A172 (cell line): ENCODE data around the gene PAX1. TPM values are rescaled to one million over a fixed set of nuclear protein-coding genes. Genes with fewer than 3 reads are reported as not detected.
A peak's percentile ranks its signal among the peaks of the same experiment; 100 is the strongest.

Source experiments
- DNase-seq: peaks from one replicate; pipeline ENCODE4 v3.0.0-alpha.2; 2015; ENCODE audit warnings: low spot score
- total RNA-seq: library from RNA; depleted of rRNA; stranded (reverse); fragments of >200 nt; shearing (Covaris generic); gene quantifications from 2 replicates; pipeline ENCODE4 v1.2.3, GENCODE V29; 2014

The PAX1 gene
- total RNA-seq, 1 experiment from 2014 or later: not detected

- DNase-seq: no peak
Measured at GRCh38 chr20:21703717-21704407, 1.6 kb upstream of the PAX1 start.

GRCh38 chr20:21704408-21705385, 767 bp upstream of the PAX1 start:
- no peak for DNase-seq

- DNase-seq: no peak
Measured at GRCh38 chr20:21706261-21707195, 1.1 kb downstream of the PAX1 start.

DNA sequence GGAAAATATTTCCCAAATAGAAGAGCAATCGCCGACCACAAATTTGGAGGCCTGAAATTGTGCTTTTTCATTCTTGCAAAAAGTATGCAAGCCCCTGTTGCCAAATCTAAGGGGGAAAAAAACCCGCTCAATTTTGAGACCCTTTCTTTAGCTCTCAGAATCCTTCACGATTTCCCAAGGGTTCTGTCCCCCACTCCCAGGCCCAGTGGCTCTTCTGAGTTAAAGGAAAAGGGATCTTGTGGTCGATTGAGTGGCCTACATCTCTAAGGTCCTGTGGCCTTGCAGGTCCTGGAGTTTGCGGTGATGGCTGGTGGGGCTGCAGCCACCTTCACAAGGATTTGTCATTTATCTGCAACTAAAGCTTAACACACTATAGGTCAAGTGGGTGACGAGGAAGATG, 1.8 kb downstream of the PAX1 start:
- no peak for DNase-seq

DNA sequence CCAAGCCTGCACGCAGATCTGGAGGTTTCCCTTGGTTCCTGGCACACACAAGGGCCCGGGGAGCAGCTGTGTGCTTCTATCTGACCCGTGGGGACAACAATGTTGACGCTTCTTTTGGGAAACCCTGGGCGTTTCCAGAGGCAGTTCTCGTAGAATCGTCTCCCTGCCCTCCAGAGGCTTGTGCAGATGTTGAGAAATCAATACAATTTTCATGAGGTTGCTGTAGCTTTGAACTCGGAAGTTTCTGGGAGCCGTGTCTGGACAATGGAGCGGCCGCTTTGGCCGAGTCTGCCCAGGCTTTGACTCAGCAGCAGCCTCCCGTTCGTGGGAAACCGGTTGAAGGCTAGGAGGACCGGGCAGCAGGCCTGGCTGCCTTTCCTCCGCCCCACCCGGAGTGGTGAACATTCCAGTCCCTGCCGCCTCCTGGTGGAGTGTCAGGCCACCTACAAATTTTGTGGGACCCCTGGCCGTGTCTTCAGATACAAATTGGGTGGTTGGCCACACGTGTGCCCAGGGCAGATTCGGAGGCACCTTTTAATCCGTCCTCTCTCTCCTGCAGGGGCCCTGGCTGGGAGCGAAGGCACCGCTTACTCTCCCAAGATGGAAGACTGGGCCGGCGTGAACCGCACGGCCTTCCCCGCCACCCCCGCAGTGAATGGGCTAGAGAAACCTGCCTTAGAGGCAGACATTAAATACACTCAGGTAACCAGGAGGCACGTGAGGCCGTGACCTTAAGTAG, 2.7 kb downstream of the PAX1 start:
- DNase-seq: no peak

DNA sequence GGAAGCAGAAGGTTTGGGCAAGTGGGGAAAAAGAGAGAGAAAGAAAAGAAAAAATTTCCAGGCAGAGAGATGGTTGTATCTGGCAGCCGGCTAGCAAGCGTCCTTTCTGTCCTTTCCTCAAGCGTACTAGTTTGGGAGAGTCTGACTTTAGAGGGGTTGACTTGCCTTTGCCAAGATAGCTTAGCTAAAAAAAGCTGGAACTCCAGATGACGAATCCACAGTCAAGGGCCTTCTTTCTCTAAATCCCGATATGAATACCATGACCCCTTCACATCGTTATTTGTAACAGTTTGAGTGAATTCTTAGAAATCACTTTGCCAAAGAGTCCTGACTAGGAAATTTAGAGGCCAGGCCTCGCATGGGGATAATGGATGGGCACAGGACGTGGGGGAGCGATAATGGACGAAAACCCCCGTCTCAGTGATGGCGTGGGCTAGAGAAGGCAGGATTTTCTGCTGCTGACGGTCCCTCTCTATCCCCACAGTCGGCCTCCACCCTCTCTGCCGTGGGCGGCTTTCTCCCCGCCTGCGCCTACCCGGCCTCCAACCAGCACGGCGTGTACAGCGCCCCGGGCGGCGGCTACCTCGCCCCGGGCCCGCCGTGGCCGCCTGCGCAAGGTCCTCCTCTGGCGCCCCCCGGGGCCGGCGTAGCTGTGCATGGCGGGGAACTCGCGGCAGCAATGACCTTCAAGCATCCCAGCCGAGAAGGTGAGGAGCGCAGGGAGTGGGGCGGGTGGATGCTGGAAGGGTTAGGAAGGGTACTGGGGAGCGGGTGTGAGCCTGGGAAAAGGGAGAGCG, 3.5 kb downstream of the PAX1 start:
- no peak for DNase-seq

GRCh38 chr20:21709535-21709904, 4.1 kb downstream of the PAX1 start:
- no peak for DNase-seq

DNA sequence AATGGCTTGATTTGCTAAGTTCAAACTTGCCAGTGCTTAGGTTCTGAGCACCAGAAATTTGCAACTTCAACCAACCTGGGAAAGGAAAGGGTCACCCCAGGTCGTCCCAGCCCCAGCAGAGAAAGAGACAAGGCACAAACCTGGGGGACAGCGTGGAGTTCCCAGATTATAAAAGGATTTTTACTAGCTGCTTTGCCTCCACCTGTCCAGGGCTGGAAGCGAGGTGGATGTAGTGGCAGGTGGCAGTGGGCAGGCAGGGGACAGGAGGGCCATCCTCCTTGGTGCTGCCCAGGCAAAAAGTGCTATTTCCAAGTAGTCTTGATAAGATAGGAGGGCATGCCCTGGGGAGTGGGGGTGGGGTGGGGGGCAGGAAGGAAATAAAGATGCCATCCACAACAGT, 4.9 kb downstream of the PAX1 start:
- DNase-seq: no peak

DNA sequence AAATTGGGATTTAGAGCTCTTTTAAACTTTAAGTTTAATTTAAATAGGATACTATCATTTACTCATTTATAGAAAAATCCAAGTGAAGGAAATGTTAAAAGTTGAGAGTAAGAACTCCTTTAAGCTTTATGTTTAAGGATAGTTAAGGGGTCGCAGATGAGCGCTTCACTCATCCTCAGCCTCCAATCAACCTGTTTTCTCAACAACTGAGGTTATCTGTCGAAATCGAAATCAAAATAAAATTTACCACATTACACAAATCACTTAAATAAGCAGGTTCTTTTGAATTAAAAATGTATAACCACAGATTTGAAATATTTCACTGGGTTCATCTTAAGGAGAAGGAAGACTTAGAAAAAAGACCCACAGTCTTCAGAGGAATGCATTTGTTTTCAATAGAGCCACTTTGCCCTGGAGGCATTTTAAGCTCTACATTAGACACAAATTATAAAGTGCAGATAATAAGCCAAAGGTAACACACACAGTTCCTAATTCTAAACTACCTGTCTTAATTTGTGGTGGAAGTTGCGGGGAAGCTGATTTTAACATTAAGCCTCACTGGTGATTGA, 5.5 kb downstream of the PAX1 start:
- no peak for DNase-seq

- no peak for DNase-seq
Measured at GRCh38 chr20:21712443-21713059, 7.1 kb downstream of the PAX1 start.

DNA sequence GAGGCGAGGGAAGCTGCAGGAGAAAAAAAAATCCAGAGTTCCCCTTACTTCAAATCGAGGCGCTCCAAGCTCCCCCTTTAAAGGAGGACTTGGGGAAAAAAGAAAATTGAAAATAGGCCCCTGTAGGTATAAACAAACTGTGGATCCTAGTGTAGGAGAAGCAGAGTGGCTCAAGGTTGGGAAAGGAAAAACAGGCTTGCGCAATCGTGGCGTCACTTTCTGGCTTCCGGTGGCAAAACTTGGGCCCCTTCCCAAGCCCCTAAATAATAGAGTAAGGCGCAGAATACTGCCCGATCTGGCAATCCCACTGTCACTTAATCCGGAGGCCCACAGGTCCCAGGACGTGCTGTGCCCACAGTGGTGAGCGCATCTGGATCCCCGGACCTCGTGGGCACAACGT, 8.0 kb downstream of the PAX1 start:
- no peak for DNase-seq

GRCh38 chr20:21713901-21714296, 8.4 kb downstream of the PAX1 start:
- DNase-seq: no peak

GRCh38 chr20:21714297-21715192, 9.1 kb downstream of the PAX1 start:
- no peak for DNase-seq

- DNase-seq: no peak
Measured at GRCh38 chr20:21715193-21715881, 9.9 kb downstream of the PAX1 start.

DNA sequence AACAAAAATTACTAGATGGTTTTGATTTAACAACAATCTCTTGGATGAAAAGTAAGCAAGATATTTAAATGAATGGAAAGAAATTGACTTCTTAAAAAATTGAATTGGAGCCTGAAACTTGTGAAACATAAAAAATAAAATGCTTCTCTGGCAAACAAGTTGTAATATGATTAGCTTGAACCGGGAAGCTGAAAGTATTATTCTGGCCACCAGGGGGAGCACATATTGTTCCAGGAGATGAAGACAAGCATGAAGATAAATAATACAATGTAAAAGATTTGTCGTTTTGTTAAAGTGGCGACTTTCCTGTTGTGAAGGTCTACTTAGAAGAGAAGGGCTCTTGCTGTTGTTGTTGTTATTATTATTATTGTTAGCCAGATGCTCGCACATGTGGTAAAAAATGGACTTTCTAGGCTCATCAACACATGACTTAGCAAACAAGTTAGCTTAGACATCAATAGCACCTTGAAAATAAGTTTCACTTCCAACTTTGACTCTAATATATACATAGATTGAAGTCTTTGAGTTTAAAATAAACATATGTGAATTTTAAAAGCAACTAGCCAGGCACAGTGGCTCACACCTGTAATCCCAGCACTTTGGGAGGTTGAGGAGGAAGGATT, 14.2 kb downstream of the PAX1 start:
- peak; percentile 63 for DNase-seq

DNA sequence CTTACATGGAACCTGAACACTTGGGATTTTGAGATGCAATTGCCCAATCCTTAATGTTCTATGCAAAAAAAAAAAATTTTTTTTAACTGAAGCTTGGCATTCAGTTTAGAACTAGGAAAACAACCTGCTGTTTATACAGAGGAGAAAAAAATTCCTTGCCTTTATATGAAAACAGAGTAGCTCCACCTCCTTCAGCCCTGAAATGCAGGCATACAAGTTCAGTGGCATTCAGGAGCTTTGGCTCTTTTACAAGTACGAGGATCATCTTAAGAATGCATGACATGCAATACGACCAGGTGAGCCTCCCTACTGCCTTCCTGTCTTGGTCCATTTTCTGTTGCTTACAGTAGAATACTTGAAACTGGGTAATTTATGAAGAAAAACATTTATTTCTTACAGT, 20.4 kb downstream of the PAX1 start:
- no peak for DNase-seq

DNA sequence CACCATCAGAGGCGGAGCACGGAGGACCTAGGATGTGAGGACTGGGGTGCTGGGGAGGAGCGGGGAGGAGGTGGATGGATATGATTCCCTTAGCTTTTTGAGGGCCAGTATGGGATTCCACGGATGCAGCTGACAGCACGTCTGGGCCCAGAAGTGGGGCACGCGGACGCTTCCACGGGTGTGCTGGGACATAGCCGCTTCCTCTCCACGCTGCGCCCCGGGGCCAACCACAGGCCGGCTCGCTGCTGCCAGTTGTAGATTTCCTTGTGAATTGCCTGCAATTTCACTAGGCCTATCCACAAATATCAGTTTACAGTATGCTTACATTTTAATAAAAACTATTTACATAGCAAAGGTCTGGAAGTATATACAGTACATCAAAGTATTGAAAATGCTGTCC, 23.9 kb downstream of the PAX1 start:
- no peak for DNase-seq

DNA sequence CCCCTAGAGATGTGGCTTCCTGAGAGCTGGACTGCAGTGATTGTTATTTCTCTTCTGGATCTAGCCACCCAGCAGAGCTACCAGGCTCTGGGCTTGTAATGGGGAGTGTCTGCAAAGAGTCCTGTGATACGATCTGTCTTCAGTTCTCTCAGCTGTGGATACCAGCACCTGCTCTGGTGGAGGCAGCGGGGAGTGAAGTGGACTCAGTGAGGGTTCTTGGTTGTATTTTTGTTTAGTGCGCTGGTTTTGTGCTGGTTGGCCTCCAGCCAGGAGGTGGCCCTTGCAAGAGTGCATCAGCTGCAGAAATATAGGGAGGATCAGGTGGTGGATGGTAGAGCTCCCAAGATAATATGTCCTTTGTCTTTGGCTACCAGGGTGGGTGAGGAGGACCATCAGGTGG, 33.7 kb downstream of the PAX1 start:
- DNase-seq: no peak
